Activated B cell treated with CpG ODN at 0.5 μM for 24 hours (primary cell): ENCODE measurements around the gene PLCL2. TPM values are rescaled to one million over a fixed set of nuclear protein-coding genes. Genes with fewer than 3 reads are reported as not detected.
A peak's percentile ranks its signal among the peaks of the same experiment; 100 is the strongest.
"Not testable (repeated sequence)": the region's sequence is repeated elsewhere in the genome, so short reads cannot be mapped to it uniquely, and the experiment has no call there.

Experiments
- ATAC-seq: fragments of 200-7000 bp; cut with Tn5 transposase; one replicate; pipeline ENCODE4 v1.10.0; 2021; ENCODE audit warnings: low read depth, mild to moderate bottlenecking, moderate library complexity
- CTCF ChIA-PET: fragments of 350-600 bp; sonication (Branson Sonifier 250); formaldehyde crosslinking; loops from one replicate; lab custom pipeline; 2021; ENCODE audit warnings: antibody characterized with exemption; lab: Charles Lee
- POLR2A ChIA-PET: fragments of 350-600 bp; sonication (Branson Sonifier 250); formaldehyde crosslinking; loops from one replicate; lab custom pipeline; 2021; ENCODE audit warnings: antibody characterized with exemption; lab: Charles Lee
- DNase-seq: peaks from one replicate; pipeline ENCODE4 v3.0.0; 2022
- H3K27ac Mint-ChIP-seq: one replicate; pipeline ENCODE4 v1.8.0; 2020; ENCODE audit warnings: mixed read lengths
- H3K27me3 Mint-ChIP-seq: one replicate; pipeline ENCODE4 v1.8.0; 2021; ENCODE audit warnings: mixed read lengths
- H3K36me3 Mint-ChIP-seq: one replicate; pipeline ENCODE4 v1.8.0; 2021; ENCODE audit warnings: low read depth, mixed read lengths
- H3K4me1 Mint-ChIP-seq: one replicate; pipeline ENCODE4 v1.8.0; 2021; ENCODE audit warnings: mixed read lengths
- H3K4me3 Mint-ChIP-seq: one replicate; pipeline ENCODE4 v1.8.0; 2020; ENCODE audit warnings: mild to moderate bottlenecking, mixed read lengths
- H3K9me3 Mint-ChIP-seq: one replicate; pipeline ENCODE4 v1.8.0; 2020; ENCODE audit warnings: mixed read lengths
- intact Hi-C: fragments of 100-400 bp; cut with micrococcal nuclease; formaldehyde crosslinking; loops from one replicate; pipeline ENCODE4 v1.15.1; 2024
- total RNA-seq: library from RNA; stranded (reverse); gene quantifications from 2 replicates; pipeline ENCODE4 v1.2.3, GENCODE V29; 2022
- TF ChIP-seq, protein P1 (sequence below): fragments of 200-600 bp; IDR thresholded peaks from one replicate; pipeline ENCODE4 v1.8.0; 2022; ENCODE audit warnings: antibody characterized with exemption, mild to moderate bottlenecking

The PLCL2 gene
- total RNA-seq, 1 donor from 2014 or later = 40.0 TPM

DNA sequence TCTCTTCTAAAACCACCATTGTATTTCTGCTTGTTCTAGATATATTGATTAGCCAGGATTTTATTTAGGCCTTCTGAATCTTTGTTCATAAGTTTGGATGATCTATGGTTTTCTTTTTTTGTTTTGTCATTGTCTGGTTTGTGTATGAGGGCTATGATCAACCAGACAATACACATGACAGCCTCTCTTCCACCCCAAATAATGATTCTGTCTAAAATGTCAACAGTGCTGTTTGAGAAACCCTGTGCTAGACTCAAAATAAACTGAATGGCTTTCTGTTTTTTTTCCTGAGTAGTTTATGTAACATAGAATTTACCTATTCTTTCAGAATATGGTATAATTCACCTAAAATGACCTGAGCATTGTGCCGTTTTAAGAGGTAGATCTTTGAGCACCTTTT is 66.1 kb downstream of the PLCL2 start:
- peaks cover 37% of the 10 kb centered on the region for H3K4me1 Mint-ChIP-seq
- H3K27me3 Mint-ChIP-seq = no peaks in the 10 kb centered on the region
- POLR2A ChIA-PET = no interaction called here
- no peak overlapping the region for H3K4me3 Mint-ChIP-seq
- peaks cover 3% of the 10 kb centered on the region for H3K36me3 Mint-ChIP-seq
- CTCF ChIA-PET = no interaction called here
- H3K9me3 Mint-ChIP-seq = no peaks in the 10 kb centered on the region
- intact Hi-C loops = no loop called here
- H3K27ac Mint-ChIP-seq = no peak overlapping the region
- TF ChIP-seq, protein P1, sequence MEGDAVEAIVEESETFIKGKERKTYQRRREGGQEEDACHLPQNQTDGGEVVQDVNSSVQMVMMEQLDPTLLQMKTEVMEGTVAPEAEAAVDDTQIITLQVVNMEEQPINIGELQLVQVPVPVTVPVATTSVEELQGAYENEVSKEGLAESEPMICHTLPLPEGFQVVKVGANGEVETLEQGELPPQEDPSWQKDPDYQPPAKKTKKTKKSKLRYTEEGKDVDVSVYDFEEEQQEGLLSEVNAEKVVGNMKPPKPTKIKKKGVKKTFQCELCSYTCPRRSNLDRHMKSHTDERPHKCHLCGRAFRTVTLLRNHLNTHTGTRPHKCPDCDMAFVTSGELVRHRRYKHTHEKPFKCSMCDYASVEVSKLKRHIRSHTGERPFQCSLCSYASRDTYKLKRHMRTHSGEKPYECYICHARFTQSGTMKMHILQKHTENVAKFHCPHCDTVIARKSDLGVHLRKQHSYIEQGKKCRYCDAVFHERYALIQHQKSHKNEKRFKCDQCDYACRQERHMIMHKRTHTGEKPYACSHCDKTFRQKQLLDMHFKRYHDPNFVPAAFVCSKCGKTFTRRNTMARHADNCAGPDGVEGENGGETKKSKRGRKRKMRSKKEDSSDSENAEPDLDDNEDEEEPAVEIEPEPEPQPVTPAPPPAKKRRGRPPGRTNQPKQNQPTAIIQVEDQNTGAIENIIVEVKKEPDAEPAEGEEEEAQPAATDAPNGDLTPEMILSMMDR = no peak
- ATAC-seq = no peak
- no peak for DNase-seq

DNA sequence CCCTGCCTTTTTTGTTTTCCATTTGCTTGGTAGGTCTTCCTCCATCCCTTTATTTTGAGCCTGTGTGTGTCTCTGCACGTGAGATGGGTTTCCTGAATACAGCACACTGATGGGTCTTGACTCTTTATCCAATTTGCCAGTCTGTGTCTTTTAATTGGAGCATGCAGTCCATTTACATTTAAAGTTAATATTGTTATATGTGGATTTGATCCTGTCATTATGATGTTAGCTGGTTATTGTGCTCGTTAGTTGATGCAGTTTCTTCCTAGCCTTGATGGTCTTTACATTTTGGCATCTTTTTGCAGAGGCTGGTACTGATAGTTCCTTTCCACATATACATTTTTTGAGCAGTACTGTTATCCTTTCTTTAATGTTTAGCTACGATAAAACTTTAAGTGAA is 73.1 kb downstream of the PLCL2 start:
- ATAC-seq, H3K4me3 Mint-ChIP-seq, CTCF ChIA-PET, H3K36me3 Mint-ChIP-seq, H3K9me3 Mint-ChIP-seq, H3K27ac Mint-ChIP-seq, H3K27me3 Mint-ChIP-seq, intact Hi-C loops, POLR2A ChIA-PET, DNase-seq: not testable (repeated sequence)
- peaks cover 41% of the 10 kb centered on the region for H3K4me1 Mint-ChIP-seq

DNA sequence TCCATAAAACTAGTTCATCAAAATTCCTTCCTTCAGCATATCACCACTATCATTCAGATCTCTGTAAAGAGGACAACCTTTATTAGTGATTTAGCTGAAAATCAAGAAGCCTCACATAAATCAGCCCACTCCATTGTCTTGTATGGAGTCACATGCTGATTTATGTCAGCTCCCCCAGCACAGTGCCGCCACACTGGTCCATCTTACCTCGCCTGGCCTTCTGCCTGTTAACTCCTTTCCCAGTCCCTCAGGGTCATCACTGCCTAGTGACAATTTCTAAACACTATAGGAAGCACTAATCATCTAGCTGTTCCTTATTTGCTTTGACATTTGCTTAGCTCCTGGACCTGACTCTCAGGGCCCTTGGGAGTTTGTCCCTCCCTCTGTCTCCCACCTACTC is 75.4 kb downstream of the PLCL2 start:
- H3K27me3 Mint-ChIP-seq = no peaks in the 10 kb centered on the region
- intact Hi-C loops = no loop called here
- H3K9me3 Mint-ChIP-seq = no peaks in the 10 kb centered on the region
- ATAC-seq (no peak), DNase-seq (no peak)
- TF ChIP-seq, protein P1 = no peak
- H3K4me3 Mint-ChIP-seq = no peak overlapping the region
- peak overlapping the region; percentile 9 for H3K27ac Mint-ChIP-seq
- peaks cover 41% of the 10 kb centered on the region for H3K4me1 Mint-ChIP-seq
- CTCF ChIA-PET = no interaction called here
- POLR2A ChIA-PET = no interaction called here
- H3K36me3 Mint-ChIP-seq = peaks cover 6% of the 10 kb centered on the region

DNA sequence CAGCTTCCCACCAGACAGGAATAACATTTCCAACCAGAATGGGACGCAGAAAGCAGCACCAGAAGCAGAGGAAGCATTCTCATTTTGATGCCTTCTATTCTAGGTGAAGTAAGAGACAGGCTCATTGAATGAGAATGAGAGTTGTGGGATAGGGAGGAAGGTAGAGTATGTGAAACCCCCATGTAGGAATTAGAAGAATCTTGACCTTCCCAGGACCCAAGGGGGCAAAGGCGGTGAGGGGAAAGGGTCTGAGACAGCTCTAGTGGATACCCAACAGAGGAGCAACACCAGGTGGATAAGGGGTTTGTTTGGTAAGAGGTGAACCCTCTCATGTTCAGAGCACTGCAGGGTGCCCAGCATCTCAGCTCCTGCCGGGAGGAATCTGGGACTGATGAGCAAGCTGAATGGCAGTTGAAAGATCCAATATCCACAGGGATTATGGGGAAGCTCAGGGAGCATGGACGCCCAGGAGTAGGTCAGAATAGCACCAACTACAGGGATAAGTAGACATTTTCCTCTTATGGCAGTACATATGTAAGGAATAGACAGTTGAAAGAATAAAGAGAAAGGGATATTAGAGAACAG is 77.0 kb downstream of the PLCL2 start:
- no peak overlapping the region for H3K4me3 Mint-ChIP-seq
- no peak for ATAC-seq
- H3K36me3 Mint-ChIP-seq = peaks cover 6% of the 10 kb centered on the region
- peaks cover 41% of the 10 kb centered on the region for H3K4me1 Mint-ChIP-seq
- POLR2A ChIA-PET = no interaction called here
- H3K27ac Mint-ChIP-seq = no peak overlapping the region
- H3K9me3 Mint-ChIP-seq = no peaks in the 10 kb centered on the region
- no peak for DNase-seq
- TF ChIP-seq, protein P1 = no peak
- no peaks in the 10 kb centered on the region for H3K27me3 Mint-ChIP-seq
- intact Hi-C loops = no loop called here
- CTCF ChIA-PET = no interaction called here

DNA sequence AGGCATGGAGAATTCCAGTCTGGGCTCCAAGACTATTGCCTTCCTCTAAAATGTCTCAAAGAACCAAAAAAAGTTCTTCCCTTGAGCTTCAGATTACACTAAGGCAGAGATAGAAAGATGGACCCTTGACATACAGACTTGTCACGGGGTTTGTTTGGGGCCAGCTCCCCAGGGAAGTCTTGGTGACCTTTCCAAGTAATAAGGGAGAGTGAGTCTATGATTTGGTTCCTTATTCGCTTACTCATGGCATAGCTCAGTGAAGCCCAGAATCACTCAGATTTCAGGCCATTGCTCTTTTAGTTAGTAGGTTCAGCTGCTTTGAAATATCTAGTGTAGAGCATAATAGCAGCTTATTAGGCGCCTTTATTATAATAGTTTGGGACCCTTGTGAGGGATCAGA is 90.3 kb downstream of the PLCL2 start:
- Mint-ChIP-seq H3K27ac (peak overlapping the region; percentile 9), H3K27me3 (no peaks in the 10 kb centered on the region), H3K4me1 (peaks cover 45% of the 10 kb centered on the region), H3K36me3 (peaks cover 16% of the 10 kb centered on the region), H3K9me3 (peaks cover 7% of the 10 kb centered on the region), H3K4me3 (no peak overlapping the region)
- ChIA-PET POLR2A (interaction anchor here (0.6 kb wide), 1 partner anchor 78 kb away, joined by 5 read pairs; no protein-coding TSS in a partner anchor), CTCF (no interaction called here)
- DNase-seq (no peak), ATAC-seq (peak; percentile 62)
- intact Hi-C loops = loop anchor here (5.0 kb wide), 1 partner anchor 33 kb away; no protein-coding TSS in a partner anchor
- TF ChIP-seq, protein P1 = no peak
